ENCODE data around the gene CRHR1.

- no peak for TF ChIP-seq RAD21 (IDR thresholded peaks at IDR 0.05; ENCODE audit: low read depth)
- no peak for TF ChIP-seq TAF1 (IDR thresholded peaks at IDR 0.05; ENCODE audit: low read depth)
- TF ChIP-seq NFIC (IDR thresholded peaks at IDR 0.05), result no peak
- no peak for TF ChIP-seq YY1 (IDR thresholded peaks at IDR 0.05; ENCODE audit: low read depth)
- TF ChIP-seq MAX (IDR thresholded peaks at IDR 0.05), result no peak
- TF ChIP-seq EGR1 (IDR thresholded peaks at IDR 0.05), result no peak
- no peak for TF ChIP-seq REST (IDR thresholded peaks at IDR 0.05; ENCODE audit: low read depth)
- TF ChIP-seq EP300 (IDR thresholded peaks at IDR 0.05; ENCODE audit: borderline replicate concordance), result no peak
- TF ChIP-seq CEBPB (IDR thresholded peaks at IDR 0.05), result no peak
These were observed 29.1 kb upstream of the CRHR1 start for GRCh38 chr17:45755050-45755449.

Data from Ishikawa (cell line).